GM21825 (cell line): ENCODE data around the gene REEP1.
"Not testable (repeated sequence)": the region's sequence is repeated elsewhere in the genome, so short reads cannot be mapped to it uniquely, and the experiment has no call there.

Source experiments
- ATAC-seq: cut with Tn5 transposase; IDR thresholded peaks from one replicate; pipeline ENCODE4 v1.9.1; 2021; ENCODE audit warnings: mild to moderate bottlenecking, moderate library complexity; ENCODE audit not compliant: unreplicated experiment

The REEP1 gene

GRCh38 chr2:86347401-86347800, 10.0 kb upstream of the REEP1 start:
- no peak for ATAC-seq

GRCh38 chr2:86345783-86346370, 8.5 kb upstream of the REEP1 start:
- not testable (repeated sequence) for ATAC-seq

GRCh38 chr2:86344404-86344803, 7.0 kb upstream of the REEP1 start:
- no peak for ATAC-seq

GRCh38 chr2:86342488-86342887, 5.1 kb upstream of the REEP1 start:
- no peak for ATAC-seq

- no peak for ATAC-seq
These were observed 4.0 kb upstream of the REEP1 start for GRCh38 chr2:86341470-86341869.

GRCh38 chr2:86338778-86339295, 1.4 kb upstream of the REEP1 start:
- no peak for ATAC-seq

- ATAC-seq, result no peak
These were observed 667 bp downstream of the REEP1 start for GRCh38 chr2:86336675-86337243.

- ATAC-seq, result no peak
These were observed 1.4 kb downstream of the REEP1 start for GRCh38 chr2:86335865-86336674.

GRCh38 chr2:86333378-86333777, 4.0 kb downstream of the REEP1 start:
- ATAC-seq, result no peak

- ATAC-seq, result no peak
These were observed 4.8 kb downstream of the REEP1 start for GRCh38 chr2:86332654-86333053.

GRCh38 chr2:86331384-86331783, 6.0 kb downstream of the REEP1 start:
- no peak for ATAC-seq

- ATAC-seq, result no peak
These were observed 7.4 kb downstream of the REEP1 start for GRCh38 chr2:86330001-86330400.

- no peak for ATAC-seq
These were observed 14.0 kb downstream of the REEP1 start for GRCh38 chr2:86323273-86324021.

GRCh38 chr2:86319700-86320580, 17.5 kb downstream of the REEP1 start:
- ATAC-seq, result no peak

- ATAC-seq, result no peak
These were observed 22.3 kb downstream of the REEP1 start for GRCh38 chr2:86315084-86315483.

- no peak for ATAC-seq
These were observed 23.3 kb downstream of the REEP1 start for GRCh38 chr2:86314125-86314524.

- no peak for ATAC-seq
These were observed 24.1 kb downstream of the REEP1 start for GRCh38 chr2:86313341-86313740.

GRCh38 chr2:86311879-86312278, 25.5 kb downstream of the REEP1 start:
- no peak for ATAC-seq

GRCh38 chr2:86309966-86310365, 27.5 kb downstream of the REEP1 start:
- ATAC-seq, result no peak

GRCh38 chr2:86308984-86309695, 28.3 kb downstream of the REEP1 start:
- no peak for ATAC-seq
